ENCODE measurements around the gene UTS2R.
"Not testable (repeated sequence)": the region's sequence is repeated elsewhere in the genome, so short reads cannot be mapped to it uniquely, and the experiment has no call there.

UTS2R gene

DNA sequence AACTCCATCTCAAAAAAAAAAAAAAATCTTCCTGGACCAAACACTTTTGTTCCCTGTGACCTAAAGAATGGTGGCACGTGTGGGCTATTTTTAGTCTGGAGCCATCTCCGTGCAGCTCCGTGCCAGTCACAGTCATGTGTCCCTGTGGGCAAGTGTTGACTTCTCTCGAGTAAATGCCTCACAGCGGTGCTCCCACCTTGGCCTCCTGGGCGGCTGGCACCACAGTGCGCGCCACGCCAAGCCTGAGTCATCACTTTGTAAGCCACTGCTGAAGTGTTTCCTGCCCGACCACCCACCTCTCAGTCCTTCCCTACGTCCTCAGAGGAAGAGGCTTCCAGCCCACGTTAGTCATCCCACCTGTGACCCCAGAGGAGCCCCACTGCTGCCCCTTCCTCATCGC lies 35.7 kb downstream of the UTS2R start:
- H3K9ac ChIP-seq (ENCODE audit: low read depth, low read length): no peak overlapping the region
- no peaks in the 10 kb centered on the region for H3K9me3 ChIP-seq (ENCODE audit: control insufficient read depth, insufficient read depth, low read length)
- H3K4me1 ChIP-seq (ENCODE audit: insufficient read depth, low read length): no peaks in the 10 kb centered on the region
- H3K36me3 ChIP-seq (ENCODE audit: insufficient read depth, low read length): no peaks in the 10 kb centered on the region

DNA sequence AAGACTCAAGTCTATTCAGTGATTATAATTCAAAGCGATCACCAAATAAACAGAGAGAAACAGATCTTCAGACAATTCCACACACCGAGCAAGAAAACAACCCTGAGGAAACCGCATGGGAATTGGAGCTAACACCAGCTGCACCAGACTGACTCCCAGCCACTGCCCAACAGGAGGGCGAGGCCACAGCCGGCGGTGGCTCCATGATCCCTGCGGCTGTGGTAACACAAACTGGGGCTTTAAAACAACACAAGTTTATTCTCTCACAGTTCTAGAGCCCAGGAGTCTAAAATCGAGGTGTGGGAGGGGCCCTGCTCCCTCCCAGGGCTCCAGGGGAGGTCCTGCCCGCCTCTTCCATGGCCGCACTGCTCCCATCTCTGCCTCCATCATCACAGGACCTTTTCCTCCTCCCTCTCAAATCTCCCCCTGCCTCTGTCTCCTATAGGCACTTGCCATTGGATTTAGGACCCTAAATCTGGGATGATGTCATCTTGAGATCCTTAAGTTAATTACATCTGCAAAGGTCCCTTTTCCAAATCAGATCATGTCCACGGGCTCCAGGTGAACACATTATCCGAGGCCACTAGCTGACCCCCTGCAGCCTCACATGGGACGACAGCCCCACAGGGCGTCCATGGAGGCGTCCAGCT lies 36.8 kb downstream of the UTS2R start:
- Histone ChIP-seq H3K4me1 (ENCODE audit: insufficient read depth, low read length) (no peaks in the 10 kb centered on the region), H3K9ac (ENCODE audit: low read depth, low read length) (no peak overlapping the region), H3K36me3 (ENCODE audit: insufficient read depth, low read length) (no peaks in the 10 kb centered on the region), H3K9me3 (ENCODE audit: control insufficient read depth, insufficient read depth, low read length) (no peaks in the 10 kb centered on the region)

DNA sequence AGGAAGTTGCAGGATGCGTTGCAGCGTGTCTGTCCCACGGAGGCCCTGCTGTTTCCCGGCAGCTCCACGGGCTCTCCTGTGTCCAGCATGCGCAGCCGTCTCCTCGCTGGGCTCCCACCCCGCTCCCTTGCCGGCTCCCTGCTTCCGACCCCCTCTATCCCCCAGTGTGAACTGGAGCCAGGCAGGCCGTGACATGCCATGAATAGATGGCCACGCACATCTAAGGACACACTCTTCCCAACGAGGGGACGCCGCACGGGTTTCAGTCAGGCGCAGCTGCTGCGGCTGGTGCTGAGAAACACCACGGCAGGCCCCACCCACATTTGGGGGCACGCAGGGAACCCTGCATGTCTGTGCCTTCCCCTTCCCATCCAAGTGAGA lies 37.4 kb downstream of the UTS2R start:
- H3K4me1 ChIP-seq (ENCODE audit: insufficient read depth, low read length): no peaks in the 10 kb centered on the region
- no peaks in the 10 kb centered on the region for H3K9me3 ChIP-seq (ENCODE audit: control insufficient read depth, insufficient read depth, low read length)
- H3K9ac ChIP-seq (ENCODE audit: low read depth, low read length): no peak overlapping the region
- no peaks in the 10 kb centered on the region for H3K36me3 ChIP-seq (ENCODE audit: insufficient read depth, low read length)

DNA sequence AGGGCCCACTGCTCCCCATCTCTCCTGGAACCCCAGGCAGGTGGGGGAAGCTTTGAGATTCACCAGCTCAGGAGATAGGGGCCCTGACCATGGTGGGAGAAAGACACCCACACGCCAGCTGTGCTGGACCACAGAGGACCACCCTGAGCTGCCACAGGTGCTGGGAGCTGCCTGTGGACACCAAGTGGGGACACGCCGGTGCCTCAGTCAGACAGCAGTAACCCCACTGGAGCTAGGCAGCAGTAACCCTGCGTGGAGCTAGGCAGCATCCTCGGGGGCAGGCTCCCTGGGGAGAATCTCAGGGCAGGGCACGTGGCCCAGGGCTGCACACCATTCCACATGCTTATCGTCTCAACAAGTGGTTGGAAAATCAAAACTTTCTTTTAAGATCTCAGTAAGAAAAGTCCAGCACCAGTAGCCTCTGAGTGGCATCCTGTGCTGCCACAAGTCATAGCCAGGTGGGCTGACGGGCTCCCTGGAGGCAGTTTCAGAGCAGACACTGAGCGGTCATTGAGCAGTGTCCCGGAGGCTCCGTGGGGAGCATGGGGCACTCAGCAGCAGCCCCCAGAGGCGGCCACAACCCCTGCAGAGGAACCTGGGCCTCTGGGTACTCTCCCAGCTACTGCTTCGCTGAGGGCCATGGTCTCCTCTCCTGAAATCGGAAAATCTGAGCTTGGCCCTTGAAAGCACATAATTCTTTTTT lies 38.6 kb downstream of the UTS2R start:
- Histone ChIP-seq H3K36me3 (ENCODE audit: insufficient read depth, low read length) (no peaks in the 10 kb centered on the region), H3K9me3 (ENCODE audit: control insufficient read depth, insufficient read depth, low read length) (no peaks in the 10 kb centered on the region), H3K4me1 (ENCODE audit: insufficient read depth, low read length) (no peaks in the 10 kb centered on the region), H3K9ac (ENCODE audit: low read depth, low read length) (no peak overlapping the region)

DNA sequence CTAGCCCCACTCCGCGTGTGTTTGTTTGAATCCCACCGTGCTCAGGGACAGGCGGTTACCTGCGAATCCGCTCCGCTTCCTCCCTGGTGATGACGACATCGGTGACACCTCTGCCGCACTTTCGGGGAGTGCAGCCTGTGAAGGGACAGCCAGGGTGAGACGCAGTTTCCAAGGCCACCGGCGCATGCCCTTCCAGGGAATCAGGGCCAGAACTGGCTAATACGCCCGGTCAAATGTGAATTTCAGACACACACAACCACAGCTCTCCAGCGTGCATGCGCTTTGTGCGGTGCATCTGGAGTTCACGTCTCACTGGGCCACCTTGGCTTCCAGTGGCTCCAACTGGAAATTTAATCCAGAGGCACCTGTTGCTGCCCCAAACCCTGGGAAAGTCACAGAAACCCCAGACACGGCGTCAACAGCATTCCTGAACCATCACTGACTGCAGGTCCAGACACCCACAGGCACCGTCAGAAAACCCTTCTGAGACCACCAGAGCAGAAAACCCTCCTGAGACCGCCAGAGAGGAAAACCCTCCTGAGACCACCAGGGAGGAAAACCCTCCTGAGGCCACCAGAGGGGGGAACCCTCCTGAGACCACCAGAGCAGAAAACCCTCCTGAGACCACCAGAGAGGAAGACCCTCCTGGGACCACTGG lies 40.0 kb downstream of the UTS2R start:
- Histone ChIP-seq H3K36me3 (ENCODE audit: insufficient read depth, low read length) (no peaks in the 10 kb centered on the region), H3K4me1 (ENCODE audit: insufficient read depth, low read length) (no peaks in the 10 kb centered on the region), H3K9ac (ENCODE audit: low read depth, low read length) (no peak overlapping the region)

DNA sequence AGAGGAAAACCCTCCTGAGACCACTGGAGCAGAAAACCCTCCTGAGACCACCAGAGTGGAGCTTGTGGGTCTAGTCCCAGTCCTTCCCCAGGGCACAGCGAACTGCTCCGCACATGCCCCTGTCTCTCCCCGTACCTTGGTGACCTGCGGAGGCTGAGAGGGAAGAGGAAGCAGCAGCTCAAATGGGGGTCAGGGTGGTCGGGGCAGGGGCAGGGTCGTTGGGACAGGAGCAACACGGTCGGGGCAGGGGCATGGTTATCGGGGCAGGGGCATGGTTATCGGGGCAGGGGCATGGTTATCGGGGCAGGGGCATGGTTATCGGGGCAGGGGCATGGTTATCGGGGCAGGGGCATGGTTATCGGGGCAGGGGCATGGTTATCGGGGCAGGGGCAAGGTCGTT lies 40.5 kb downstream of the UTS2R start:
- not testable (repeated sequence) for H3K9ac ChIP-seq (ENCODE audit: low read depth, low read length); H3K9me3 ChIP-seq (ENCODE audit: control insufficient read depth, insufficient read depth, low read length); H3K4me1 ChIP-seq (ENCODE audit: insufficient read depth, low read length); H3K36me3 ChIP-seq (ENCODE audit: insufficient read depth, low read length)

More for the DNA sequence above, 40.0 kb downstream of the UTS2R start:
- H3K9me3 ChIP-seq (ENCODE audit: control insufficient read depth, insufficient read depth, low read length): no peaks in the 10 kb centered on the region

DNA sequence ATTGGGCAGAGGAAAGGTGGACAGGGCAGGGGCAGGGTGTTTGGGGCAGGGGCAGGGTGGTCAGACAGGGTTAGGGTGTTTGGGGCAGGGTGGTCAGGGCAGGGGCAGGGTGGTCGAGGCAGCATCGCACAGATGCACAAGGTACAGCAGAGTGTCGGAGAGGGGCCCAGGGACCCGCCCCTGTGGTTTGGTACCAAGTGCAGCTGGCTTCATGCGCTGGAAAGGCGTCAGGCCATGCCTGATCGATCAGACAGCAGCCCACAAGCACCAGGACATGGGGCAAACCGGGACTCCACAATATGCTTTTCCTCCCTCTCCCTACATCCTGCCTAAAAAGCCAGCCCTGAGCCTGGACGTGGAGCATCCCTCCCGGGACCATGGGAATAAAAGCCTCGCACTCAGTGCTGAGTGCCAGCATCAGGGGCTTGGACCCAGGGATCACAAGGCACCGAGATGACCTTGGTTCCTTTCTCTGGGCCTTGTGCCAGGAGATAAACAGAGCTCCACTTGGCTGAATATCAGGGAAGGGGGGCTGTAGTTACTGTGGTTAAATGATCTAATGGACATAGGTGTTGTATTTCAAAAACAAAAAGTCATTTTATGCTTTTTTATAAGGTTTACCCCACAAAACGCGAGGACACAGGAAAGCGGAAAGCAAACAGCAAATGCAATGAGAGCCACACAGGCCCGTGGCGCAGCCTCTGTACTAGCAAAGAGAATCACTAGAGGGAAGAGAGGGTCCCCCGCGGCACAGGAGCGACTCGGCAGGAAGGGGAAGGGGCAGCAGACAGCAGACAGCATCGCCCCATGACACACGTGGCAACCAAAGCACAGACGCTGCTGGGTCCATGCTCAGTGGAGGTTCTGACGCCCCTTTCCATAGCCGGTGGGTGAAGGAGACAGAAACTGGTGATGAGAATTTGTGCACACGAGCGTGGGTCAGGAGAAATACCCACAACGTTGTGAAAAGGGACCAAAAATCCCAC lies 41.3 kb downstream of the UTS2R start:
- Histone ChIP-seq H3K9me3 (ENCODE audit: control insufficient read depth, insufficient read depth, low read length) (no peaks in the 10 kb centered on the region), H3K9ac (ENCODE audit: low read depth, low read length) (no peak overlapping the region), H3K4me1 (ENCODE audit: insufficient read depth, low read length) (no peaks in the 10 kb centered on the region), H3K36me3 (ENCODE audit: insufficient read depth, low read length) (no peaks in the 10 kb centered on the region)

DNA sequence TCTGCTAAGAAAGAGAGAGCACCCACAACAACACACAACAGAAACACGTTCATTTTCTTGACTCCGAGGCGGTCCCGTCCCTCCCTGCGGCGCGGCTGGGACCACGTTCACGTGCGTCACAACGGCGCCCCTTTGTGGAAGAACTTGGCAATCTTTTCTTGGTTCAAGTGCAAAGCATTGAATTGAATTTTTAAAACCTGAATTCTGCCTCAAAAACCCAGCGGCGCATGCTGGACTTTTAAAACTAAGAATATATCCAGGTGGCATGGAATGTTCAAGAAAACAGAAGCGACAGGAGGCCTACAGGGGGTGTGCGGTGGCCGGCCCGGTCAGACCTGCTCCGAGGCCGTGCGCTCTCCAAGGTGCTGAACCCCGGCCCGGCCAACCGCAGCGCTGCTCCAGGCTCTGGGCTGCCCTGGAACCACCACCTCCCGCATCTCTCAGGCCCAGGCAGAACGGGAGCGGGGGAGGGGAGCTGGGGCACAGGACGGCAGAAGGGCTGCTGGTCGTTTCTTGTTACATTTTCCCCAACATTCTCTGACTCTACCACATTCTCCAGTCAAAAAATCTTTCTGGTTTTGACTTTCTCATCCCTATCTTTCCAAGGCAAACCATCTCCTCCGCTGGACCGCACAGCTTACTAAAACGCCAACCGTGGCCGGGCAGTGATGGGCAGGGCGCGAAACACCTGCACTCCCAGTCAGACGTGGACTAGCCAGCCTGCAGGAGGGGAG lies 43.1 kb downstream of the UTS2R start:
- no peaks in the 10 kb centered on the region for H3K9me3 ChIP-seq (ENCODE audit: control insufficient read depth, insufficient read depth, low read length)
- H3K4me1 ChIP-seq (ENCODE audit: insufficient read depth, low read length): no peaks in the 10 kb centered on the region
- H3K36me3 ChIP-seq (ENCODE audit: insufficient read depth, low read length): no peaks in the 10 kb centered on the region
- no peak overlapping the region; the same call in 1 of the 2 replicates for H3K9ac ChIP-seq (ENCODE audit: low read depth, low read length)

DNA sequence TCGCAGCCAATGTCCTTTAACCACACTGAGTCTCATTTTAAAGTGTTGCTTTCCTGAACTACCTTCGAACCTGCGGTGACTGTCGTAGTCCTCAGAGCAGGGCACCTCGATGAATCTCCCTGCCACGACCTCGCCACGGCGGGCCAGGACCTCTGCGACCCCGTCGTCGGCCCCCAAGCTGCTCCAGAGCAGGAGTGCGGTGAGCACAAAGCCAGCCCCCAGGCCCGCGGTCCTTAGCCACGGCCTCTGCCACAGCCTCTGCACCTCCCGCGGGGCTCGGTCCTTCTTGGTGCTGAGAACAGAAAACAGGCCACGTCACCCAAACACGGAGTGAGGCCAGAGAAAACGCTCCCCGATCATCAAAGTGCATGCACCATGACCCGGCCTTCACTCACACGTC lies 43.8 kb downstream of the UTS2R start:
- H3K9me3 ChIP-seq (ENCODE audit: control insufficient read depth, insufficient read depth, low read length): no peaks in the 10 kb centered on the region
- H3K4me1 ChIP-seq (ENCODE audit: insufficient read depth, low read length): no peaks in the 10 kb centered on the region
- H3K9ac ChIP-seq (ENCODE audit: low read depth, low read length): no peak overlapping the region
- H3K36me3 ChIP-seq (ENCODE audit: insufficient read depth, low read length): no peaks in the 10 kb centered on the region

DNA sequence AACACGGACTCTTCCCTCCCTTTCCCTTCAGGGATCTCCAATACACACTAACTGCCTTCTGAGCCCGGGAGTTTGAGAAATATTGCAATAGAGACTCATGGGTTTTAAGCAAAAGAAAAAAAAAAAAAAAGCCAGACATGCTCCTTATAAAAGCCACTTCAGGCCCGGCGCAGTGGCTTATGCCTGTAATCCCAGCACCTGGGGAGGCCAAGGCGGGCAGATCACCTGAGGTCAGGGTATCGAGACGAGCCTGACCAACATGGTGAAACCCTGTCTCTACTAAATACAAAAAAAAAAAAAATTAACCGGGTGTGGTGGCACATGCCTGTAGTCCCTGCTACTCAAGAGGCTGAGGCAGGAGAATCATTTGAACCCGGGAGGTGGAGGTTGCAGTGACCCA lies 44.2 kb downstream of the UTS2R start:
- Histone ChIP-seq H3K4me1 (ENCODE audit: insufficient read depth, low read length) (no peaks in the 10 kb centered on the region), H3K9ac (ENCODE audit: low read depth, low read length) (no peak overlapping the region), H3K36me3 (ENCODE audit: insufficient read depth, low read length) (no peaks in the 10 kb centered on the region), H3K9me3 (ENCODE audit: control insufficient read depth, insufficient read depth, low read length) (no peaks in the 10 kb centered on the region)

DNA sequence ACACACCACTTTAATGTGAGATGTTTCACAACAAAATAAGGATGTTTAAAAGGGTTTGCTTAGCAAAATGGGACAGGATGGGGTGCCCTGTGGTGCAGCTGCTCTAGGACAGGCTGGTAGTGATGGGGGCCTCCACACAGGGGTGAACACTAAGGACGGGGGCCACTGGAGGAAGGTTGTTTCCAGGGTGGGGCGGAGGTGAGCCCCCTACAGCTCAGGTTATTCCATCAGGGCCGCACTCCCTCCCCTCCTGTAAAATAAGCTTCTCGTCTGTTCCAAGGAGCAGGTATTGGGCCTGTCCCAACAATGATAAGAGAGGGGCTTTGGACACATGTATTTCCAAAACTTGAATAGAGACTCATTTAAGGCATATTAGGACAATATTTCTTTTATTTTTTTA lies 44.7 kb downstream of the UTS2R start:
- no peaks in the 10 kb centered on the region for H3K9me3 ChIP-seq (ENCODE audit: control insufficient read depth, insufficient read depth, low read length)
- no peaks in the 10 kb centered on the region for H3K4me1 ChIP-seq (ENCODE audit: insufficient read depth, low read length)
- H3K9ac ChIP-seq (ENCODE audit: low read depth, low read length): no peak overlapping the region
- H3K36me3 ChIP-seq (ENCODE audit: insufficient read depth, low read length): no peaks in the 10 kb centered on the region

DNA sequence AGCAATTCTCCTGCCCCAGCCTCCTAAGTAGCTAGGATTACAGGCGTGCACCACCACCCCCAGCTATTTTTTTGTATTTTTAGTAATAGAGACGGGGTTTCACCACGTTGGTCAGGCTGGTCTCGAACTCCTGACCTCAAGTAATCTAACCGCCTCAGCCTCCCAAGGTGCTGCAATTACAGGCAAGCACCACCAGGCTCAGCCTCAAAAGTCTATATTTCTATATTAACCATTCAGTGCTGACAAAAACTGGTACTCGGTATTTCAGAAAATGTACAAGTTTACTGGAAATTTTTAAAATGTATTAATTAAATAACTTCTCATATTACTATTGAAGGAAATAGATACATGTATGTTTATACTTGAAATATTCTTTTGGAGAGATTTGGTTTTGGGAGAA lies 45.2 kb downstream of the UTS2R start:
- Histone ChIP-seq H3K4me1 (ENCODE audit: insufficient read depth, low read length) (no peaks in the 10 kb centered on the region), H3K9ac (ENCODE audit: low read depth, low read length) (no peak overlapping the region), H3K36me3 (ENCODE audit: insufficient read depth, low read length) (no peaks in the 10 kb centered on the region), H3K9me3 (ENCODE audit: control insufficient read depth, insufficient read depth, low read length) (no peaks in the 10 kb centered on the region)

DNA sequence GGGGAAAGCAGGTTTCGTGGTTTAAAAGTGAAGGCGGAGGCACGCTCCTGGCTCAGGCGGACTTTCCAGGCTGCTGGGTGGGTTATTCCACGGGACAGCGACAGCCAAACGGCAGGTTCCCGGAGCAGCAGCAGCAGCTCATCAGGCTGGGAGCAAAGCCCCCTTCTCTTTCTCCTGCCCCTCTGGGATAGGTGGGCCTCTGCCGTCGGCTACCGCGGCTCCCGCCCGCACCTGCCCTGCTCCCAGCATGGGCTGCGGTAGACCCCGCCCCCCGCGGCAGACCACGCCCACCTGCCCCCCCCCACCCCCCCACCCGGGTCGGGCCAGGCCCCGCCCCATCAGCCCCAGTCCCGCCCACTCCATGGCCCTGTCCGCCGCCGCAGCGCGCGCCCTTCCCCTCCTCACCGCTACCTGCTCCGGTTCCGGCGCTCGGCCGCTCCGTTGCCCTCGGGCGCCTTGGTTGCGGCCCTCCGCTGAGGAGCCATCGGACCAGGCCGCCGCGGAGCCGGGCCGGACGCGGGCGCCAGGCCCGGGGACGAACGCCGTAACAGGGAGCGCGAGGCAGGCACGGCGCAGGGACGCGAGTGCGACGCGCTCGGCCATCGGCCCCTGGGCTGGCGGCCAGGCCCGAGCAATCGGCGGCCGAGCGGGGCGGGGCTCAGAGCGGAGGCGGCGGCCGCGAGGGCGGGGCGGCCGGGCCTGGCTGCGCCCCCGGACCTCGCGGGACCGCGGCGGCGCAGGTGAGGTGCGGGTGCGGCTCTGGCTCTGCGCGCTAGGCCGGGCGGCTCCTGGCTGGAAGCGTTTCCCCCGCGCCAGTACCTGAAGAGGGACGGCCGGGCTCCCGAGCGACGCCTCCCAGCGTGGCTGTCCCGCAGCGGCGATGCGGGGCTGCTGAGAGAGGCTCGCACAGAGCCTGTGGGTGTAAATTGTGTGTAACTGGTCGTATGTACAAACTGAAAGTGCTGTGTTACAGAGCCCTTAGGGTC lies 46.7 kb downstream of the UTS2R start, which contains the start of the genes HEXD and OGFOD3:
HEXD (plus strand) TSS at position 347 of the 986 bp plus-strand sequence. CDS start 1,453 bp downstream, outside the sequence.
OGFOD3 (minus strand) TSS at position 586 of the 986 bp plus-strand sequence; CDS start at position 485, 101 bp downstream.
- H3K9me3 ChIP-seq (ENCODE audit: control insufficient read depth, insufficient read depth, low read length): 0 out of 2 replicates have a peak, but pooled peaks cover 3% of the 10 kb centered on the region
- peak within 1 kb of the TSS; percentile 98 for H3K9ac ChIP-seq (ENCODE audit: low read depth, low read length)
- no peaks in the 10 kb centered on the region for H3K4me1 ChIP-seq (ENCODE audit: insufficient read depth, low read length)
- no peaks in the 10 kb centered on the region for H3K36me3 ChIP-seq (ENCODE audit: insufficient read depth, low read length)
